PC-9 (cell line): Measurements from ENCODE around the gene PSME4.

Source experiments
- EZH2 ChIP-seq: fragments of 200-600 bp; sonication (generic); IDR thresholded peaks from 2 replicates; pipeline ENCODE4 v1.8.0; 2017; ENCODE audit warnings: antibody characterized with exemption, low read depth
- TF ChIP-seq, protein P1 (sequence below): fragments of 200-600 bp; sonication (generic); conservative IDR thresholded peaks from 2 replicates; pipeline ENCODE4 v1.6.1; 2017; ENCODE audit warnings: mixed run types, antibody characterized with exemption, mild to moderate bottlenecking, moderate library complexity

DNA sequence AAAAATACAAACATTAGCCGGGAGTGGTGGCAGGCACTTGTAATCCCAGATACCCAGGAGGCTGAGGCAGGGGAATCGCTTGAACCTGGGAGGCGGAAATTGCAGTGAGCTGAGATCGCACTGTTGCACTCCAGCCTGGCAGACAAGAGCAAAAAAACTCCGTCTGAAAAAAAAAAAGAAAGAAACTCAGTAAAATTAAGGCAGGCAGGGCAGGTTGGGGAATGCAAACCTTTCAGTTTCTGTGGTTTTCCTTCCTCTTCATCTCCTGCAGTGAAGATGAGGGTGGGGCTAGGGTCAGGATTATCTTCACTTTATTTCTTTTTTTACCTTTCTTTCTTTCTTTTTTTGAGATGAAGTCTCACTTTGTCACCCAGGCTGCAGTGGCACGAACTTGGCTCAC is 43.2 kb upstream of the PSME4 start:
- TF ChIP-seq EZH2: no peak
- TF ChIP-seq, protein P1, sequence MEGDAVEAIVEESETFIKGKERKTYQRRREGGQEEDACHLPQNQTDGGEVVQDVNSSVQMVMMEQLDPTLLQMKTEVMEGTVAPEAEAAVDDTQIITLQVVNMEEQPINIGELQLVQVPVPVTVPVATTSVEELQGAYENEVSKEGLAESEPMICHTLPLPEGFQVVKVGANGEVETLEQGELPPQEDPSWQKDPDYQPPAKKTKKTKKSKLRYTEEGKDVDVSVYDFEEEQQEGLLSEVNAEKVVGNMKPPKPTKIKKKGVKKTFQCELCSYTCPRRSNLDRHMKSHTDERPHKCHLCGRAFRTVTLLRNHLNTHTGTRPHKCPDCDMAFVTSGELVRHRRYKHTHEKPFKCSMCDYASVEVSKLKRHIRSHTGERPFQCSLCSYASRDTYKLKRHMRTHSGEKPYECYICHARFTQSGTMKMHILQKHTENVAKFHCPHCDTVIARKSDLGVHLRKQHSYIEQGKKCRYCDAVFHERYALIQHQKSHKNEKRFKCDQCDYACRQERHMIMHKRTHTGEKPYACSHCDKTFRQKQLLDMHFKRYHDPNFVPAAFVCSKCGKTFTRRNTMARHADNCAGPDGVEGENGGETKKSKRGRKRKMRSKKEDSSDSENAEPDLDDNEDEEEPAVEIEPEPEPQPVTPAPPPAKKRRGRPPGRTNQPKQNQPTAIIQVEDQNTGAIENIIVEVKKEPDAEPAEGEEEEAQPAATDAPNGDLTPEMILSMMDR: no peak
